Stomach smooth muscle (tissue), 2 donors: Measurements from ENCODE around the gene HHAT.

Source experiments
- H3K27ac ChIP-seq: one replicate; pipeline ENCODE4 v1.7.0; 2013; ENCODE audit warnings: mild to moderate bottlenecking, low read length, inconsistent platforms
- H3K27me3 ChIP-seq, 2 donors: one replicate each; pipeline ENCODE4 v1.7.0; 2013; ENCODE audit warnings: low read length in 2 of 2; ENCODE audit not compliant: insufficient read depth in 2 of 2, control insufficient read depth in 1 of 2
- H3K36me3 ChIP-seq, 2 donors: one replicate each; pipeline ENCODE4 v1.7.0; 2013; ENCODE audit warnings: low read length in 2 of 2; ENCODE audit not compliant: control insufficient read depth in 2 of 2, insufficient read depth in 2 of 2
- H3K4me1 ChIP-seq: one replicate; pipeline ENCODE4 v1.7.0; 2013; ENCODE audit warnings: low read length; ENCODE audit not compliant: control insufficient read depth, insufficient read depth
- H3K4me3 ChIP-seq, 2 donors: one replicate each; pipeline ENCODE4 v1.7.0; 2013; ENCODE audit warnings: low read length in 2 of 2
- H3K9ac ChIP-seq, 2 donors: one replicate each; pipeline ENCODE4 v1.7.0; 2013; ENCODE audit warnings: low read length in 2 of 2, mild to moderate bottlenecking in 1 of 2
- H3K9me3 ChIP-seq, 2 donors: one replicate each; pipeline ENCODE4 v1.7.0; 2013; ENCODE audit warnings: low read length in 2 of 2; ENCODE audit not compliant: control insufficient read depth in 2 of 2
- donor health status: healthy.
- donor health status: Pancreatic carcinoma.

HHAT gene

DNA sequence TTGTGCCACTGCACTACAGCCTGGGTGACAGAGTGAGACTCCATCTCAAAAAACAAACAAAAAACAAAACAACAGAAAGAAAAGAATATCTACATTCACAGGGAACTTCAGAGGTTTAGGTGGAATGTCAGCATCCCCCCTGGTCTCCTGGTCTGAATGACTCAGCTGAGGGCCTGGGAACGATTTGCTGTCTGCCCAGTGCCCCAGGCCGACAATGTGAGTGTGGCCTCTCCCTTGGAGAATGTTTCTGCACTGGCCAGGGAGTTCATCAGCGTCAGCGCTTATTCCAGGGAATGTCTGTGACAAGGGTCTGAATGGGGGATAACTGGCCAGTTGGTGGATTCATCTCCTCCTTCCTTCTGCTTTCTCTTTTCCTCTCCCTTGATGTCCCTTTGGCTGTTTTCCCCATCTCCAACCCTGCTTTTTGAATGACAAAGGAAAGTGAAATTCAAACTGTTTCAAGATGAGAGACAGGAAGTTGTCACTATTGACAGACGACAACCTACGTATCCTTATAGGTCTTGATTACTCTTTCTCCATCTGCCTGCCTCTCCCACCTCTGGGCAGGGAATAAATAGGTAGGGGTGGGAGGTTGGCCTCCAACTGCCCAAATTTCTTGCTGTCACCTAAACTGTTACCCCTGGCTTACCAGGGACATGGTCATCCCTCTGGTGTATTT is 213.1 kb downstream of the HHAT start:
- H3K4me1 ChIP-seq: no peaks in the 10 kb centered on the region
- H3K27me3 ChIP-seq: no peaks in the 10 kb centered on the region

DNA sequence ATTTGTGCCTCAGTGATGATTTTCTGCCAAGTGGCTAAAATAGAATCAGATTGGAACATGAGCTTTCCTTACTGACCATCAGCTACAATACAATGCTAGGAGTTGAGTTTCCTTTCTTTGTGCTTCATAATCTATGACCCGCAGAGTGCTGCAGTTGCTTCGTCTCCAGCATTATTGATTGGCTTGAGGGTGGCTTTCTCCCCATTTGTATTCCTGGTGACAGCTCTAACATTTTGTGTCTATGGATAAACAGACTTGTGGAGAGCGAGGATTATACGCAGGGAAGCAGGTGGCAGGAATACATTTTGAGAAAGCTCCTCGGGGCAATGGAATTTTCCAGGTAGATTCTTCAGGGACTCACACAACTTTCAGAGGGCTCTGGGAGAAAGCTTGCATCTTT is 223.2 kb downstream of the HHAT start:
- Histone ChIP-seq H3K4me3 (no peak overlapping the region), H3K9me3 (no peaks in the 10 kb centered on the region), H3K4me1 (no peaks in the 10 kb centered on the region), H3K27ac (no peak overlapping the region), H3K36me3 (no peaks in the 10 kb centered on the region), H3K27me3 (no peaks in the 10 kb centered on the region), H3K9ac (no peak overlapping the region)

More for the DNA sequence above, 213.1 kb downstream of the HHAT start:
- Histone ChIP-seq H3K36me3 (no peaks in the 10 kb centered on the region), H3K27ac (no peak overlapping the region), H3K9me3 (no peaks in the 10 kb centered on the region), H3K4me3 (no peak overlapping the region), H3K9ac (no peak overlapping the region)

DNA sequence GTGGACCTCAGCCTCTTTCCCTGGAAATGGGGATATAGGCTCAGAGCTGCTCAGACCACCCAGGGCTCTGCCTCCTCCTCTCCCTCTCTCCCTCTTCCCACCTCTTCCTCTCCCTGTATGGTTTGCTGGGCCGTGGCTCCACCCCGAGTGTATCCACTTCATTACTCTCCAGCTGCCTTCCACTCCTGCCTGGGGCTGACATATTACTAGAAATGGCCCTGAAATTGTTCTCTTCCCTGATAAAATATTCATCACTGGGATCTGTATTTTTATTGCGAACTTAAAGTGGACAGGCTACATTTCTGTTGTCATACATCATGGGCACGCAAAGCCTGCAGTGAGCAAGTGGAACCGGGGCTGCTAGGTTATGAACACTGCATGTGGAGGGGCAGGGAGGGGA is 225.0 kb downstream of the HHAT start:
- Histone ChIP-seq H3K27me3 (no peaks in the 10 kb centered on the region), H3K4me3 (no peak overlapping the region), H3K36me3 (no peaks in the 10 kb centered on the region), H3K4me1 (no peaks in the 10 kb centered on the region), H3K9ac (no peak overlapping the region), H3K27ac (no peak overlapping the region), H3K9me3 (no peaks in the 10 kb centered on the region)

DNA sequence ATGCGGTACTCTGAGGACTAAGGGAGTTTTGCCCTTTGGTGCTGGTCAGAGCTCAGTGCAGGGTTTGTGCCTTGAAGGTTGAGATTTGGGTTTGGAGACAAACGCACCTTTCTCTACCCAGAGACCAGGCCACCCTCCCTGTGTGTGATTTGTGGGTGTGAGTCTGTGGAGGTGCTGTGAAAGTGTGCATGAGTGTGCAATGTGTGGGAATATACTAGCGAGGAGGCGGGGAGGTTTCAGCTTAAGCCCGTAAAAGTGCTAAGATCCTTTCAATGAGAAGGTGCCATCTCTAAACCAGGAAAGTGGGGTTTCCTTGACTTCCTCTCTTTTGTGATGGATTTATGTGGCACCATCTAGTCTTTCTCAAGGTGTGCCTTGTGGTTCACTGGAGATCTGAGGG is 225.7 kb downstream of the HHAT start:
- no peaks in the 10 kb centered on the region for H3K36me3 ChIP-seq
- H3K27me3 ChIP-seq: no peaks in the 10 kb centered on the region
- no peak overlapping the region for H3K9ac ChIP-seq
- H3K9me3 ChIP-seq: no peaks in the 10 kb centered on the region
- H3K4me3 ChIP-seq: no peak overlapping the region
- no peak overlapping the region for H3K27ac ChIP-seq
- no peaks in the 10 kb centered on the region for H3K4me1 ChIP-seq

DNA sequence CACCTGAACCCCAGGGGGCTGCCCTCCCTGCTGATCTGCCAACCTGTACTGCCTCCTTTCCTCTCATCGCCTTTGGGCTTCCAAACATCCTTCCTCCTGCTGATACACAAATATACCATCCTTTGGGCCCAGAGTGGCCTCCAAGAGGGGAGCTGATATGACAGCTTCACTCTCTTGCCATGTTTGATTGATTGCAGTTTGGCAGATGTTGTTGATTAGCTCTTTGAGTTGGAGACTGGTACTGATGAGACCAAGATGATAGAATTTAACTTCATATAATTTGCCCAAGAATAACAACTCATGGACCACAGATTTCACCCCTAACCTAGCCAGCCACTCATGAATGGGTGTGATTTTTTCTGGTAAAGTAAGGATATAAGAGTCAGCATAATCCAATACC is 227.8 kb downstream of the HHAT start:
- Histone ChIP-seq H3K4me1 (no peaks in the 10 kb centered on the region), H3K4me3 (no peak overlapping the region), H3K9me3 (no peaks in the 10 kb centered on the region), H3K27ac (no peak overlapping the region), H3K9ac (no peak overlapping the region), H3K27me3 (no peaks in the 10 kb centered on the region), H3K36me3 (no peaks in the 10 kb centered on the region)

DNA sequence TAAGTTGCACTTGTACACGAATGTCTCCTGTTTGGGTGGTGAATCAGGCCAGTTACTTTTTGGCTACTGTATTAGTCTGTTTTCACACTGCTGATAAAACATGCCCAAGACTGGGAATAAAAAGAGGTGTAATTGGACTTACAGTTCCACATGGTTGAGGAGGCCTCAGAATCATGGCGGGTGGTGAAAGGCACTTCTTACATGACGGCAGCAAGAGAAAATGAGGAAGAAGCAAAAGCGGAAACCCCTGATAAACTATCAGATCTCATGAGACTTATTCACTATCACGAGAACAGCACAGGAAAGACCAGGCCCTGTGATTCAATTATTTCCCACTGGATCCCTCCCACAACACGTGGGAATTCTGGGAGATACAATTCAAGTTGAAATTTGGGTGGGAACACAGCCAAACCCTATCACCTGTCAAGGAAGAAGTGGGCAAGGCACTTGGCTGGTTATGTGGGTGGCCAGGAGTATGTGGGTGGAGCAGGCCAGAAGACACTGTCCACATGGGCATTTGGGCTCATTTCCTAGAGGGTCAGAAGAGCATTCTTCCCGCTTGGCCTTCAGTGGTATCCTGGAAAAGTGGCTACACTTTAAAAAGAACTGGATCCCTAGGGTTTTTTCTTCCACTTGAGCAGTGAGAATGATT is 228.8 kb downstream of the HHAT start:
- no peak overlapping the region for H3K27ac ChIP-seq
- no peaks in the 10 kb centered on the region for H3K36me3 ChIP-seq
- H3K4me1 ChIP-seq: no peaks in the 10 kb centered on the region
- no peaks in the 10 kb centered on the region for H3K9me3 ChIP-seq
- H3K27me3 ChIP-seq: no peaks in the 10 kb centered on the region
- no peak overlapping the region for H3K4me3 ChIP-seq
- H3K9ac ChIP-seq: no peak overlapping the region

DNA sequence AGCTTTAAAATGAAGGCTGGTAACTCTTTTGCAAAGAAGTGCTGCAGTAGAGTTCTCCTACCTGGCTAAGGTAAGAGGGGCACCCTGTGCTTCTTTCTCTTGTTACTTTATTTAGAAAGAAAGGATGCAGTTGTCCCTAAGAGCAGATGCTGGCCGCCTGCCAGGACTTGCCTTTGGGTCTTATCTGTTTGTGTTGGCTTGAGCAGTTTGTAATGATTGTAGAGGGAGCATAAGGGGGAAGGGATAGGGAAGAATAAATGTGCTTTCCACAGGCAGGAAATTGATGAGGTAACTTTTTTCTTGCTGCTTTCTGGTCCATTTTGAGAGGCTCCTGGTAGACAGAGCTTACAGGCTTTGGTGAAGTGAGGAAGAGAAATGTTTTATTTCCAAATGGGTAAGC is 229.6 kb downstream of the HHAT start:
- no peak overlapping the region for H3K27ac ChIP-seq
- H3K4me3 ChIP-seq: no peak overlapping the region
- H3K9ac ChIP-seq: no peak overlapping the region
- no peaks in the 10 kb centered on the region for H3K27me3 ChIP-seq
- H3K4me1 ChIP-seq: no peaks in the 10 kb centered on the region
- H3K36me3 ChIP-seq: no peaks in the 10 kb centered on the region
- no peaks in the 10 kb centered on the region for H3K9me3 ChIP-seq

DNA sequence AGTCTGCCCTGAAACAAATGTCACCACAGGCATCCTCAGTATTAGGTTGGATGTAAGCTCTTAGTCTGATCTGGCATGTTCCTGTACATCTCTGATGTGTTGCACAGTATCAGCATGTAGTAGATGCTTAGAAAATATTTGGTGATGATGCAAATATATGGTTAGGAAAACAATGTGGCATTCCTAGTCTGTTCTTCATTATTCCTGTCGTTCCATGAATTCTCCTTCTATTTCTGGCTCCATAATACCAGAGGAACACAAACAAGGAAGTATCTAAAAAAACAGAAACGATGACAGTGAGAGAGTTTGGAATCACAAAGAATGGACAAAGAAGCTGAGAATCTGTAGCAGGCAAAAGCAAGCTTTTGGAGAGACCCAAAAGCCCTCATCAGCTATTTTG is 236.6 kb downstream of the HHAT start:
- Histone ChIP-seq H3K27ac (no peak overlapping the region), H3K4me1 (no peaks in the 10 kb centered on the region), H3K36me3 (no peaks in the 10 kb centered on the region), H3K4me3 (no peak overlapping the region), H3K27me3 (no peaks in the 10 kb centered on the region), H3K9ac (no peak overlapping the region), H3K9me3 (no peaks in the 10 kb centered on the region)

DNA sequence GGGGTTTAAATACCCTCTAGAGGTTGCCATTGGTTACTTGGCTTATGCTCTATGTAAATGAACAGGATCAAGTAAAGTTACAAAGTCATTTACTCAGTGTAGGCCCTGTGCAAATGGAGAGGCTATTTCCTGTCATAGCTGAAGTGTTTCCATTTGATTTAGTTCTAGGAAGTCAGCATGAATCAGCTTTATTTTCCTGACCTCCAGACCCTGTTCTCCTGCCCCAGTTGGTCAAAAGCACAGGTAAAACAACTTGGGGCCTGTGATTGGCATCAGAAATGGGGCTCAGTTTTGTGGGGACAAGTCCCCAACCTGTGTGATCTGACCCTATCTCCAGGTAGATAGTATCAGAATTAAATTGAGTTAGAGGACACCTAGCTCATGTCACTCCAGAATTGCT is 239.9 kb downstream of the HHAT start:
- no peaks in the 10 kb centered on the region for H3K9me3 ChIP-seq
- H3K36me3 ChIP-seq: no peaks in the 10 kb centered on the region
- H3K4me1 ChIP-seq: no peaks in the 10 kb centered on the region
- no peak overlapping the region for H3K27ac ChIP-seq
- no peaks in the 10 kb centered on the region for H3K27me3 ChIP-seq
- H3K4me3 ChIP-seq: no peak overlapping the region
- H3K9ac ChIP-seq: no peak overlapping the region

DNA sequence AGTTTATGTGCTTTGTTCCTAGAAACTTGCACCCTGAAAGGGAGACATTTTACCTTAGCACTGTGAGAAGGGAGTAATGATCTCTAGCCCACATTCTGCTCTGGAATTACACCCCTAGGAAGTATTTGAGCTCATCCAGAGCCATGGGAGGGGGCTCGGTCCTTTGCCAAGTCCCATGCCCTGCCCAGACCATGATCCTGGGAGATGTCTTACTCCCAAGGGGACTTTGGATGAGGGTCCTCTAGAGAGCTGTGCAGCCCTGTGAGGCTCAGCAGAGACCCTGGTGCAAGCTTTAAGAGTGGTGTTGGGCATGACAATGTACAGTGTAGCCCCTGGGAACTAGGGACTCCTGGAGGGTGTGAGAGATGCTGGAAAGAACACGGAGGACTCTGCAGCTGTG is 241.4 kb downstream of the HHAT start:
- Histone ChIP-seq H3K4me3 (no peak overlapping the region), H3K9ac (no peak overlapping the region), H3K27ac (no peak overlapping the region), H3K9me3 (no peaks in the 10 kb centered on the region), H3K36me3 (no peaks in the 10 kb centered on the region), H3K4me1 (no peaks in the 10 kb centered on the region), H3K27me3 (no peaks in the 10 kb centered on the region)
